HUES6 (cell line): ENCODE data around the gene PRC1.

Experiments used
- H3K27ac ChIP-seq: 2 replicates; pipeline ENCODE4 v1.7.0; 2013; ENCODE audit warnings: low read depth, mild to moderate bottlenecking, low read length, inconsistent platforms
- H3K27me3 ChIP-seq: 2 replicates; pipeline ENCODE4 v1.6.1; 2013; ENCODE audit warnings: low read length; ENCODE audit not compliant: control insufficient read depth, insufficient read depth
- H3K36me3 ChIP-seq: 2 replicates; pipeline ENCODE4 v1.6.1; 2013; ENCODE audit warnings: low read length; ENCODE audit not compliant: control insufficient read depth, insufficient read depth
- H3K4me1 ChIP-seq: 2 replicates; pipeline ENCODE4 v1.6.1; 2013; ENCODE audit warnings: low read length; ENCODE audit not compliant: control insufficient read depth, insufficient read depth
- H3K4me3 ChIP-seq: 2 replicates; pipeline ENCODE4 v1.5.1; 2013; ENCODE audit warnings: low read depth, low read length
- H3K9ac ChIP-seq: one replicate; pipeline ENCODE4 v1.6.1; 2013; ENCODE audit warnings: mild to moderate bottlenecking, low read length
- H3K9me3 ChIP-seq: 2 replicates; pipeline ENCODE4 v1.6.1; 2013; ENCODE audit warnings: low read depth, low read length; ENCODE audit not compliant: control insufficient read depth, insufficient read depth

PRC1 gene

GRCh38 chr15:90954712-90955623 is 39.4 kb downstream of the PRC1 start, which contains the start of gene RCCD1:
Gene RCCD1, plus strand, starts transcription at chr15:90954884. Its CDS starts 1,851 bp downstream, at chr15:90956735.
- no peaks in the 10 kb centered on the region for H3K9me3 ChIP-seq
- peaks cover 14% of the 10 kb centered on the region for H3K4me1 ChIP-seq
- peak within 1 kb of the TSS; percentile 78 for H3K4me3 ChIP-seq
- peaks cover 6% of the 10 kb centered on the region; the same call in 1 of the 2 replicates for H3K27me3 ChIP-seq
- H3K36me3 ChIP-seq, result peaks cover 42% of the 10 kb centered on the region
- peak within 1 kb of the TSS; percentile 97 for H3K27ac ChIP-seq
- peak within 1 kb of the TSS; percentile 93 for H3K9ac ChIP-seq

- H3K27me3 ChIP-seq, result peaks cover 6% of the 10 kb centered on the region; the same call in 1 of the 2 replicates
- peak overlapping the region; percentile 78; the same call in 1 of the 2 replicates for H3K4me3 ChIP-seq
- H3K9ac ChIP-seq, result no peak overlapping the region
- H3K36me3 ChIP-seq, result peaks cover 48% of the 10 kb centered on the region
- peaks cover 14% of the 10 kb centered on the region for H3K4me1 ChIP-seq
- no peak overlapping the region for H3K27ac ChIP-seq
- H3K9me3 ChIP-seq, result no peaks in the 10 kb centered on the region
These were observed 40.2 kb downstream of the PRC1 start for GRCh38 chr15:90953947-90954711.

GRCh38 chr15:90952901-90953677 is 41.2 kb downstream of the PRC1 start:
- peaks cover 14% of the 10 kb centered on the region for H3K4me1 ChIP-seq
- peaks cover 56% of the 10 kb centered on the region for H3K36me3 ChIP-seq
- no peak overlapping the region for H3K27ac ChIP-seq

GRCh38 chr15:90950676-90951075 is 43.7 kb downstream of the PRC1 start:
- Histone ChIP-seq H3K4me1 (no peaks in the 10 kb centered on the region), H3K27ac (no peak overlapping the region), H3K9ac (no peak overlapping the region), H3K4me3 (no peak overlapping the region), H3K36me3 (peaks cover 76% of the 10 kb centered on the region), H3K27me3 (no peaks in the 10 kb centered on the region), H3K9me3 (no peaks in the 10 kb centered on the region)

More at GRCh38 chr15:90952901-90953677, 41.2 kb downstream of the PRC1 start:
- no peak overlapping the region for H3K4me3 ChIP-seq
- no peaks in the 10 kb centered on the region for H3K9me3 ChIP-seq
- H3K9ac ChIP-seq, result no peak overlapping the region
- peaks cover 6% of the 10 kb centered on the region; the same call in 1 of the 2 replicates for H3K27me3 ChIP-seq

GRCh38 chr15:90949979-90950675 is 44.2 kb downstream of the PRC1 start:
- Histone ChIP-seq H3K27me3 (no peaks in the 10 kb centered on the region), H3K4me1 (no peaks in the 10 kb centered on the region), H3K36me3 (peaks cover 77% of the 10 kb centered on the region), H3K4me3 (no peak overlapping the region), H3K9me3 (no peaks in the 10 kb centered on the region), H3K27ac (peak overlapping the region; percentile 25; the same call in 1 of the 2 replicates), H3K9ac (no peak overlapping the region)

GRCh38 chr15:90948506-90948905 is 45.8 kb downstream of the PRC1 start:
- no peak overlapping the region for H3K9ac ChIP-seq
- H3K27me3 ChIP-seq, result no peaks in the 10 kb centered on the region
- H3K4me1 ChIP-seq, result no peaks in the 10 kb centered on the region
- peaks cover 87% of the 10 kb centered on the region for H3K36me3 ChIP-seq
- no peak overlapping the region for H3K27ac ChIP-seq
- no peaks in the 10 kb centered on the region for H3K9me3 ChIP-seq
- no peak overlapping the region for H3K4me3 ChIP-seq

GRCh38 chr15:90947577-90948357 is 46.6 kb downstream of the PRC1 start:
- peaks cover 87% of the 10 kb centered on the region for H3K36me3 ChIP-seq
- H3K4me3 ChIP-seq, result no peak overlapping the region
- no peaks in the 10 kb centered on the region for H3K27me3 ChIP-seq

GRCh38 chr15:90946941-90947576 is 47.3 kb downstream of the PRC1 start:
- H3K9me3 ChIP-seq, result no peaks in the 10 kb centered on the region
- no peak overlapping the region for H3K9ac ChIP-seq
- peaks cover 90% of the 10 kb centered on the region for H3K36me3 ChIP-seq

More at GRCh38 chr15:90947577-90948357, 46.6 kb downstream of the PRC1 start:
- no peaks in the 10 kb centered on the region for H3K4me1 ChIP-seq
- H3K9me3 ChIP-seq, result no peaks in the 10 kb centered on the region
- H3K9ac ChIP-seq, result no peak overlapping the region
- no peak overlapping the region for H3K27ac ChIP-seq

GRCh38 chr15:90946538-90946937 is 47.8 kb downstream of the PRC1 start:
- H3K4me1 ChIP-seq, result no peaks in the 10 kb centered on the region
- H3K9me3 ChIP-seq, result no peaks in the 10 kb centered on the region
- H3K9ac ChIP-seq, result no peak overlapping the region
- no peaks in the 10 kb centered on the region for H3K27me3 ChIP-seq
- H3K27ac ChIP-seq, result no peak overlapping the region
- no peak overlapping the region for H3K4me3 ChIP-seq
- H3K36me3 ChIP-seq, result peaks cover 88% of the 10 kb centered on the region

More at GRCh38 chr15:90946941-90947576, 47.3 kb downstream of the PRC1 start:
- Histone ChIP-seq H3K4me3 (no peak overlapping the region), H3K27ac (no peak overlapping the region), H3K27me3 (no peaks in the 10 kb centered on the region), H3K4me1 (no peaks in the 10 kb centered on the region)
